ENCODE measurements around the gene MT1M.
"Not testable (repeated sequence)": the region's sequence is repeated elsewhere in the genome, so short reads cannot be mapped to it uniquely, and the experiment has no call there.

MT1M gene

DNA sequence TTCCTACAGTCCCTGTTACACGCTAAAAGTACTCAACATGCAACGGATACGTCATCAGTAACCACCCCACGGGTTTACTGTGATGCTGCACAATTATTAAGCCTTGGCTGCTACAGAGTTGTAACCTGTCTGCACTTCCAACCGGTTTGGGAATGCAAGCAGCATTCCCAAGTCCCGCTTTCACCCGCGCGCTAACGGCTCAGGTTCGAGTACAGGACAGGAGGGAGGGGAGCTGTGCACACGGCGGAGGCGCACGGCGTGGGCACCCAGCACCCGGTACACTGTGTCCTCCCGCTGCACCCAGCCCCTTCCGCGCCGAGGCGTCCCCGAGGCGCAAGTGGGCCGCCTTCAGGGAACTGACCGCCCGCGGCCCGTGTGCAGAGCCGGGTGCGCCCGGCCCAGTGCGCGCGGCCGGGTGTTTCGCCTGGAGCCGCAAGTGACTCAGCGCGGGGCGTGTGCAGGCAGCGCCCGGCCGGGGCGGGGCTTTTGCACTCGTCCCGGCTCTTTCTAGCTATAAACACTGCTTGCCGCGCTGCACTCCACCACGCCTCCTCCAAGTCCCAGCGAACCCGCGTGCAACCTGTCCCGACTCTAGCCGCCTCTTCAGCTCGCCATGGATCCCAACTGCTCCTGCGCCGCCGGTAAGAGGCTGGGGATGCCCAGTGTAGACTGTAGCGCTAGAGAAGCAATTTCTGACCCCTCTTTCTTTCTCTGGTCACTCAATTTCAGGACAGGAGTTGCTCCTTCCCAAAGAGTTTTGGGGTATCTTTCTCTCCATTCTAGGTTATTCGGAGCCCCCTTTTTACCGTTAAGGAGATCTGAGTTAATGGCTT lies 24.2 kb upstream of the MT1M start, which contains the start of gene MT2A:
Gene MT2A, plus strand, starts transcription at position 542 of the 833 bp plus-strand sequence. Its CDS starts 72 bp downstream, at position 614.
- intact Hi-C loops (cut with DNase I): loop anchor here (2.0 to 10.0 kb wide), 2 partner anchors 75 to 163 kb away; partner anchors contain the start of gene MT1X
- peak; percentile 76 to 98 (median 90) for DNase-seq

DNA sequence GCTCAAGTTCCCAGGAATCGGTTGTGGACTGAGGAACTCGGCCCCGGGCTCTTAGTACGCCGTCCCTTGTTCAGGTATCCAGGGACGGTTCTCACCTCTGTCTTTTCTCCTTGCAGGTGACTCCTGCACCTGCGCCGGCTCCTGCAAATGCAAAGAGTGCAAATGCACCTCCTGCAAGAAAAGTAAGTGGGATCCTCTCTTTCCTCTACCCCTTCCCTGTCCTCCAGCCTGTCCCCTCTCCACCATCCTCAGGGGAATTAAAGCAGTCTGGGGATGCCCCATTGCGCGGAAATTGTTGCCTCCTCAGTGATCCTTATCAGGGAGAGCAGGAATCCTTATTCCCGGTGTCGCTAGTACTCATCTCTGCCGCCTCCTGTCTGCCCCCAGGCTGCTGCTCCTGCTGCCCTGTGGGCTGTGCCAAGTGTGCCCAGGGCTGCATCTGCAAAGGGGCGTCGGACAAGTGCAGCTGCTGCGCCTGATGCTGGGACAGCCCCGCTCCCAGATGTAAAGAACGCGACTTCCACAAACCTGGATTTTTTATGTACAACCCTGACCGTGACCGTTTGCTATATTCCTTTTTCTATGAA lies 23.5 kb upstream of the MT1M start:
- peak in 1 of 10 donors; percentile 90 for DNase-seq
- intact Hi-C loops (cut with DNase I): loop anchor here (2.0 to 10.0 kb wide), 2 partner anchors 74 to 164 kb away; partner anchors contain the start of gene MT1X

DNA sequence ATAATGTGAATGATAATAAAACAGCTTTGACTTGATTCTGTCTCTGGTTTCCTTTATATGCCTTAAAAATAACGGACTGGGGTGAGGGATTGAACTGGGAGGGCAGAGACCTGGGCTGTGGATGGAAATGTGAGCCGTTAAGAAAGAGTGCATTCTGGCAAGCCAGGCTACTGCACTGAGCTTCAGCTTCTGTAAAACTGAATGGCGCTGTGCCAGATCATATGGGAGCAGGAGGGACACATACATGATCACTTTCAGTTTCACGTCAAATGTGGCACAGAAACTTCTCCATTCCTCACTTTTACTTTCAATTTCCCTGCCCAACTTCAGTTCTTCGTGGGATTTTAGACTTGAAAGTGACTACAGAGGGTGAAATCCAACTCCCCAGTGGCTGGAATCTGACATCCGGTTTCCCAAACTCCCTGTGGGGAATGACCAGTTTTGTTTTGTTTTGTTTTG lies 23.0 kb upstream of the MT1M start:
- intact Hi-C loops (cut with DNase I): loop anchor here (2.0 to 10.0 kb wide), 2 partner anchors 73 to 165 kb away; partner anchors contain the start of gene MT1X
- peak in 2 of 10 donors; percentile 42 to 55 for DNase-seq

DNA sequence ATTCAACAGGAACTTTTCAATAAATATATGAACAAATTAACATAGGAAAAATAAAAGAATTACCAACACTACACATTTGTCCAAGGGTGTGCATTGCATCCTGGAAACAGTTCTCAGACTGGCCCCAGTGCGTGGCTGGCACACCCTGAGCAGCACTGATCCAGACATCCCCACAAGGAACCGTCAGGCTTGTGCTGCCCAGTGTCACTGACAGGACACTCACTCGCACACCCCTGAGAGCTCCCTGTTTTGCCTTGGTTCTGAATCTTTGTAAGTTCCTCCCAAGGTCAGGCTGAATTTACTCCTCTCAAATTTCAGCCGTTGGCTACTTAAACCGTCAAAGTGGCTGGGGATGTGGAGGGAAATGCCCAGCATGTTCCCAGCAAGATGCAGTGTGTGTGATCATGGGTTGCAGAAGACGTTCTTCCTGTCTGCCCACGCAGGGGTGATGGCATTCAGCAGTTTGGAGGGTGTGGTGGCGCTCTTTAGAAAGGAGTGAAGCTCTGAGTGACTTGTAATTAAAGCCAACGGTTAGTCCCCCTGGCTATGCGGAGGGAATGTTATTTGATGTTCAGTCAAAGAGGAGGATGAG lies 22.3 kb upstream of the MT1M start:
- no peak for DNase-seq
- intact Hi-C loops (cut with DNase I): no loop called here

DNA sequence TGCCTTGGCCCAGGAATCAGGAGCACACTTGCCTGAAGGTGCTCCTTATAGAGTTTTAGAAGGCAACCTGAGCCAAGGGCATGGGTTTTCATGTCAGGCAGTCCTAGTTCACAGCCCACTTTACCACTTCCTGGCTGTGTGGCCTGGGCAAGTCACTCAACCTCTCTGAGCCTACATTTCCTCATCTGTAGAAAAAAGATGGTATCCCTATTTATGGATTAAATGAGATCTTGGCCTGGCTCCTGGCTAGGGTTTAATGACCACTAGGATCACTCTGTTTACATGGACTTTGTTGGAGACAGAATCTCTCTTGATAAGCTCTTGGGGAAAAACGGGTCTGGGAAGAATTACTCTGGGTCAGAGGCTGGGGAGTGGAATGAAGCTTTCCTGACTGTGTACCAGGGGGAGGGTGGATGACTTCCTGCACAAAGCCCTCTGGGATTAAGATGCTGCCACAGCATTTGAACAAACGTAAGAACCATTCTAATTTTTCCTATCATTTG lies 21.8 kb upstream of the MT1M start:
- DNase-seq: no peak
- intact Hi-C loops (cut with DNase I): no loop called here

DNA sequence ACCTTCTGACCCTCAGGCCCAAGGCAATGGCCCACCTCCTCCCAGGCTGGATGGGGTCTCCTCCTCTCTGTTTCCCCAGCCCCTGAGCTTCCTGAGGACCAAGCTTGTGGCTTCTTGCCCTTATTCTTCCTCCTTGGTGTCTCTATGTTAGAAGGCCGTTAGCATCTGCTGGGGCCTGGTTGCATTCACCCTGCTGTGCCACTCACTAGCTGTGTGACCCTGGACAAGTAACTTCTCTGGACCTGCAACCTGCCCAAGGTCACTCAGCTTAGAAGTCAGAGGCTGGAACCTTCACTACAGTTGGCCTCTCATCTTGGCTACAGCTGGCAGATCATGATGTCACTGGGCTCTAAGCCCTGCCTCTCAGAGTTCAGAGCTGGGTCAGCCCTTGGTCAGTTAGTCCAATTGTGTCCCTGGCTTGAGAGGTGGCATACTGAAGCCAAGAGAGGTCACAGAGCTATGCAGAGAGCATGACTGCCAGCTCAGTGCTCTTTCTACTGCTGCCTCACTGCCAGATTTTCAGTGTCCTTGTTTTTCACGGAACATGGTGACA lies 21.1 kb upstream of the MT1M start:
- no peak for DNase-seq
- intact Hi-C loops (cut with DNase I): no loop called here

DNA sequence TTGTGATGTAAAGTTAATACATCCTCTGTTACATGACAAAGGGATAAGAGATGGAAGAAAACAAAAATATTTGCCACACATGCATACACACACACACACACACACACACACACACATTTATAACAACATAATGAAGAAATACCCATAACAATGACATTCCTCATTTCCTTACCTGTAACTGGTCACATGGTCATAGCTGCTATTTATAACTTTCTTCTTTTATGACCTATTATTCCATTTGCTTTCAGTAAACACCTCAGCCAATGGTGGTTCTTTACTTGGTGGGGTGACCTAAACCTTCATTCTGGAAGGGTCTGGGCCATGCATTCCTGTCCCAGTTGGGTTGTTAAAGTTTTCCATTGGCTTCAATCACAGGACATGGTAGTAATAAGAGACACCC lies 18.8 kb upstream of the MT1M start:
- DNase-seq: no peak
- intact Hi-C loops (cut with DNase I): no loop called here

DNA sequence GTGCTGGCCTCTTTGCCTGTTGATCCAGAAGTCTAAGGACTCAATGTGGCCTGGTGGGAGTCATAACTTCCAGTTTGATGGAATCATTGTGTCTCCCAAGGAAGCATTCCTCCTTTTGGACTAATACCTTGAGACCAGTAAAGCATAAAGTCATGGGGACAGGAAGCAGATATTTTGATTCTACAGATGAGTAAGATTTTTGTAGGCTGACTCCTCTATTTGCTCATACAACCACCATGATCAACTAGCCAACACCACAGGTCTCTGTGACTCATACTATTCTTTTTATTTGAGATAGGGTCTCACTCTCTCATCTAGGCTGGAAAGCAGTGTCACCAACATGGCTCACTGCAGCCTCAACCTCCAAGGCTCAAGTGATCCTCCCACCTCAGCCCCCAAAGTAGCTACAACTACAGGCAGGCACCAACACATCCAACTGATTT lies 17.9 kb upstream of the MT1M start:
- no peak for DNase-seq
- intact Hi-C loops (cut with DNase I): no loop called here

DNA sequence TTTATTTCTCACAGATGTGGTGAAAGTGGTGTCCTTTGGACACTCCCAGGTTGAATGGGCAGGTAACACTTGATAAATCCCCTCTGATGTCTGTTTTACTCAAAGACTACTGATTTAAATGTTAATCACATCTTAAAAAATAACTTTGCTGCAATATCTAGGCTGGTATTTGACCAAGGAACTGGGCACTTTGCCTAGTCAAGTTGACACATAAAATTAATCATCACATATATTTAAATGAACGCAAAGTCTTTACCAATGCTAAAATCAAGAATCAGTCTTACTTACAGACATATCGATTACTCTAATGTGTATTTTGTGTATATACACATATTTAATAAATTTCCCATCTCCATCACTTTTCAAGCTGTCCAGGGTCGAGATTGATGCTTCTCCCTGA lies 17.1 kb upstream of the MT1M start:
- no peak for DNase-seq
- intact Hi-C loops (cut with DNase I): no loop called here

DNA sequence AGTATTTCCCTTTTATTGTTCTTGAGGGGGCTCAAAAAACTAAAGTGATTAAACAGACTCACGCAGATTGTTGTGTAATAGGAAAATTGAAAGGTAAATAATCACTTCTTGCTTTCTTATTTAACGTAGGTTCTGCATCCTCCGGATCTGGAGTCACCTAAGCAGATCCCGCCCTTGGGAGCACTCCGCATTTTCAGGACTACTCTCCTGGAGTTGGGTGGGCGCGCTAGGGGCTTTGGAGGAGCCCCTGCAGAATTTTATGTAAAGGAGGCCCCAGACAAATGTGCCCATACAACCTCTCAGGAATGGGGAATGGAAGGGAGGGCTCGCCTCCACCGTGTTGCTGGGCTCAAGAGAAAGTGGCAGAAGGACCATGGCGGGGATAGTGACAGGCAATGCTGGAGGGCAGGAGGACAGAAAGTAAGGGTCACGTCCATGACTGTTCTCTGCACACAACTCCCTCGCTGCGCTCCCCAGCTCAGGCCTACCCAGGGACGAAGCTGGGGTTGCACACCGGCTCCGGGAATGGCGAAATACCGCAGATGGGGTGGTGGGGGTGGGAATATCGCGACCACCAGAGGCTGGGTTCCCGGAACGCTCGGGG lies 15.7 kb upstream of the MT1M start:
- intact Hi-C loops (cut with DNase I): no loop called here
- DNase-seq: no peak

DNA sequence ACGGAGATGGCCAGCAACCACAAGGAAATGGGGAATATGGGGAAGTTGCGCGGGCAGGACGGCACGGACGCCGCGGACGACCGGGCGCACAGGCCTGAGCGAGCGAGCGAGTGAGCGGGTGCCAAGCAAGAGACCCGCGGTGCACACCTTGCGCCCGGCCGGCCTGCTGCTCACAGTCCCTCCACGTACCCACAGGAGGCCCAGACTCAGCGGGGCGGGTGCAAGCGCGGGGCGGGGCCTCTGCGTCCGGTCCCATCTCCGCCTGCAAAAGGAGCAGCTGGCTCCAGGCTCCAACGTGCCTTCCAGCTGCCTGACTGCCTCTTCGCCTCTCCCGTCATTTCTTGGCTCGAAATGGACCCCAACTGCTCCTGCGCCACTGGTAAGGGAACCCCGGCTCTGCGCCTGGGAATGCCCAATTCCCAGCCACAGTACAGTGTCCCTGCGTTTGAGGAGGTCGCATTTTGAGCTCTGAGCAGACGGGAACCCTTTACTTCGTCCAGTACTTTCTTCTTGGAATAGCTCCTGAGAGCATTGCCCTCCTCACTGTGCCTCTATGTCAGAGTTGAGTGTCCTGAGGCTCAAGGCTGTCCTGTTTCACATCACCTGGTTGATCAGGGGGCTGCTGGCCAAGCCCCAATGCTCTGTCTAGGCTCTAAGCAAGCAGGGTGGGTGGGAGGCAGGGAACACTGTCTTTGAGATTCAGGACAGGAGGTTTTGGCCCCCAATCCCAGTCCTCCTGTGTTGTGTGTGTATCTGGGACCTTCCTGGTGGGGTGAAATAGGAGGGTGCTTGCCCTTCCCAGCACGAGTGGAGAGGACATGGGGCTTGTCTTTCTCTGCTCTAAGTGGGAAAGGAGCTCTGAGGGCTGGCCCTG lies 15.0 kb upstream of the MT1M start:
- intact Hi-C loops (cut with DNase I): no loop called here
- peak in 4 of 10 donors; percentile 46 to 93 (median 66) for DNase-seq

DNA sequence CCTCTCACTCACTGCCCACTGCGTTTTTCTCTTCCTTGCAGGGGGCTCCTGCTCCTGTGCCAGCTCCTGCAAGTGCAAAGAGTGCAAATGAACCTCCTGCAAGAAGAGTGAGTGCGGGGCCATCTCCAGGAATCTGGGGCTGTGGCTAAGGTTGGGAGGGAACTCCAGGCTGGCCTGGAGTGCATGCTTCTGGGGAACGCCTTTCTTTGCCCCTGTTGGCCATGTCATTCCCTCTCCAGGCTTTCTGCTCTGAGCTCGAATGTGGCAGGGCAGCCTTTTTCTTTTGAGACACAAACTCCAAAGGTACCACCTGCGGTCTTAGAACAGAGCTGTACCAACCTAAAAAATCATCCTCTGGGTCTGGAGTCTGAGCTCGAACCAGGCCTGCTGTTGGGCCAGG lies 14.3 kb upstream of the MT1M start:
- intact Hi-C loops (cut with DNase I): no loop called here
- no peak for DNase-seq

DNA sequence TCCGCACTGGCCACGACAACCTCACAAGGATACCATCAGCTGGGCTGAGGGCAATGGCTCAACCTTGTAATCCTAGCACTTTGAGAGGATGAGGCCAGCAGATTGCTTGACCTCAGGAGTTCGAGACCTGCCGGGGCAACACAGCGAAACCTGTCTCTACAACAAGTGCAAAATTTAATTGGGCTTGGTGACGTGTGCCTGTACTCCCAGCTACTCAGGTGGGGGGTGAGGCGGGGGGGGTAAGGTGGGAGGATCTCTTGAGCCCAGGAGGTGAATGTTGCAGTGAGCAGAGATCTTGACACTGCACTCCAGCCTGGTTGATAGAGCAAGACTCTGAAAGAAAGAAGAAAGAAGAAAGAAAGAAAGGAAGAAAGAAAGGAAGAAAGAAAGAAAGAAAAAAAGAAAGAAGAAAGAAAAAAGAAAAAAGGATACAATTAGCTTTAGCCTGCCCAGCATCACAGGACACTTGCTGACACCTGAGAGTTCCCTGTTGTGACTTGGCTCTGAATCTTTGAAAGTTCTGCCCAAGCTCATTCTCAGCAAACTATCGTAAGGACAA lies 12.0 kb upstream of the MT1M start:
- no peak for DNase-seq
- intact Hi-C loops (cut with DNase I): no loop called here

DNA sequence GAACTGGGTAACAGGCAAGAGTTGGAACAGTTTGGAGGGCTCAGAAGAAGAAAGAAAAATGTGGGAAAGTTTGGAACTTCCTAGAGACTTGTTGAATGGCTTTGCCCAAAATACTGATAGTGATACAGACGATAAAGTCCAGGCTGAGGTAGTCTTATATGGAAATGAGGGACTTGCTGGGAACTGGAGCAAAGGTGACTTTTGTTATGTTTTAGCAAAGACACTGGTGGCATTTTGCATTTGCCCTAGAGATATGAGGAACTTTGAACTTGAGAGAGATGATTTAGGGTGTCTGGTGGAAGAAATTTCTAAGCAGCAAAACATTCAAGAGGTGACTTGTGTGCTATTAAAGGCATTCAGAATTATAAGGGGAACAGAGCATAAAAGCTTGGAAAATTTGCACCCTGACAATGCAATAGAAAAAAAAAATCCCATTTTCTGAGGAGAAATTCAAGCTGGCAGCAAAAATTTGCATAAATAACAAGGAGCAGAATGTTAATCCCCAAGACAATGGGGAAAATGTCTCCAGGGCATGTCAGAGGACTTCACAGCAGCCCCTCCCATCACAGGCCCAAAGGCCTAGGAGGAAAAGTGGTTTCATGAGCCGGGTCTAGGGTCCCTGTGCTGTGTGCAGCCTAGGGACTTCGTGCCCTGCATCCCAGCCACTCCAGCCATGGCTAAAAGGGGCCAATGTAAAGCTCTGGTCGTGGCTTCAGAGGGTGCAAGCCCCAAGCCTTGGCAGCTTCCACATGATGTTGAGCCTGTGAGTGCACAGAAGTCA lies 10.6 kb upstream of the MT1M start:
- DNase-seq: not testable (repeated sequence)

DNA sequence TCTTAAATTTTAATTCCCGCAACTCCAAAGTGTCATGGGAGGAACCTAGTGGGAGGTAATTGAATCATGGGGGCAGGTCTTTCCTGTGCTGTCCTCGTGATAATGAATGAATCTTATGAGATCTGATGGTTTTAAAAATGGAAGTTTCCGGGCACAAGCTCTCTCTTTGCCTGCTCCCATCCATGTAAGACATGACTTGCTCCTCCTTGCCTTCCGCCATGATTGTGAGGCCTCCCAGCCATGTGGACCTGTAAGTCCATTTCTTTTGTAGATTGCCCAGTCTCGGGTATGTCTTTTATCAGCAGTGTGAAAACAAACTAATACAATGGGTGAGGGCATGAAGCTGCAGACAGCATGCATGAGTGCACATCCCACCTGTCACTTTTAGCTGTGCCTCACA lies 9.3 kb upstream of the MT1M start:
- DNase-seq; intact Hi-C loops (cut with DNase I): not testable (repeated sequence)

More for the DNA sequence above, 10.6 kb upstream of the MT1M start:
- intact Hi-C loops (cut with DNase I): not testable (repeated sequence)

DNA sequence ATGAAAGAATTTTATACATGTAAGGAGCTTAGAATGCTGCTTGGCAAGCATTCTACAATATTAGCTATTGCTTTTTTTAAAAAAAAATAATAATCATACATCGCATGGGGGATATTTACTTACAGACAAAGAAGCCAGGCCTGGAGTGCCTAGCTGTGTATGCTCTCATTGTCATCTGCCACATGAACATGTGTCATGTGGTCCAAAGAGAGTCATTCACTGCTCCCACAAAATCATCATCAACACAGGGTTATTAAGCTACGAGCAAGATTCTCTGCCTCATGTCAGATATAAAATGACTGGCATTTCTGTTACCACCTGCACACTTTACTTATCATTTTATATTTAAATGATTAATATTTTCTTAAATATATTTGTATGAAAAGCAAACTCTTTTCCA lies 8.8 kb upstream of the MT1M start:
- intact Hi-C loops (cut with DNase I): no loop called here
- DNase-seq: no peak

DNA sequence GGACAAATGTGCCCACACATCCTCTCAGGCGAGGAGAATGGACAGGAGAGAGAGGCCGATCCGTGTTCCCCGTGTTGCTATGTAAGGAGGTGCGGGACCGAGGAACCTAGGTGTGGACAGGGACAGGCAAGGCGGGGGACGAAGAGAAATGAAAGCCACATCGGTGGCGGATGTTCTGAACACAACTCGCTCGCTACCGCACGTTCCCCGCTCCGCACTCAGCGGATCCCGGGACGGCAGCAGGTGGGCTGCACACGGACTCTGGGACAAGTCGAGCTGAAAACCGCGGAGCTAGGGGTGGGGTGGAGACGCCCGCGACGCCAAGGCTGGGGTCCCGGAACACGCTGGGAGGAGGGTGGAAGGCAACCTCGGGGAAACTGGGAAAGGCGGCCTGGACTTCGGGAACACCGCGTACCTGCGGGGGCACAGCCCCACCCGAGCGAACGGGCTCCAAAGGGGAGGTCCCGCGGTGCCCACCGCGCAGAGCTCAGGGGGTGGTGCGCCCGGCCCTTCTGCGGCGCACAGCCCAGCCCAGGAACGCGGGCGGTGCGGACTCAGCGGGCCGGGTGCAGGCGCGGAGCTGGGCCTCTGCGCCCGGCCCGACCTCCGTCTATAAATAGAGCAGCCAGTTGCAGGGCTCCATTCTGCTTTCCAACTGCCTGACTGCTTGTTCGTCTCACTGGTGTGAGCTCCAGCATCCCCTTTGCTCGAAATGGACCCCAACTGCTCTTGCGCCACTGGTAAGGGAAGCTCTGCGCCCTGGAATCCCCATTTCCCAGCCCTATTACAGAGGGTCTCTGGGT lies 7.1 kb upstream of the MT1M start, which contains the start of gene MT1E:
Gene MT1E, plus strand, starts transcription at position 642 of the 803 bp plus-strand sequence. Its CDS starts 71 bp downstream, at position 713.
- intact Hi-C loops (cut with DNase I): no loop called here

More for the DNA sequence above, 7.1 kb upstream of the MT1M start, which contains the start of gene MT1E:
- peak in 6 of 10 donors; percentile 35 to 91 (median 54) for DNase-seq
